ENCODE data around the gene LMO4. TPM values are rescaled to one million over a fixed set of nuclear protein-coding genes. Genes with fewer than 3 reads are reported as not detected.

LMO4 gene
- polyA plus RNA-seq (2013, experiment 1 of 2; ENCODE audit: insufficient read length), result 87.3 TPM
- polyA plus RNA-seq (2013, experiment 2 of 2; ENCODE audit: insufficient read length), result 53.9 TPM

- DNase-seq, result peak; percentile 99
Measured at GRCh38 chr1:87328272-87329050, at the start of gene LMO4. LMO4 (plus strand) TSS chr1:87328880; CDS start chr1:87332016, 3,136 bp downstream.

GRCh38 chr1:87279536-87279875, 49.2 kb upstream of the LMO4 start:
- DNase-seq, result no peak

GRCh38 chr1:87279966-87280535, 48.6 kb upstream of the LMO4 start:
- DNase-seq, result no peak

GRCh38 chr1:87284456-87285240, 44.0 kb upstream of the LMO4 start:
- DNase-seq, result peak; percentile 23

- peak; percentile 87 for DNase-seq
Measured at GRCh38 chr1:87291107-87291506, 37.6 kb upstream of the LMO4 start.

- peak; percentile 60 for DNase-seq
Measured at GRCh38 chr1:87292684-87293493, 35.8 kb upstream of the LMO4 start.

GRCh38 chr1:87294633-87295032, 34.0 kb upstream of the LMO4 start:
- no peak for DNase-seq

- no peak for DNase-seq
Measured at GRCh38 chr1:87295445-87296110, 33.1 kb upstream of the LMO4 start.

- DNase-seq, result no peak
Measured at GRCh38 chr1:87296206-87296605, 32.5 kb upstream of the LMO4 start.

- DNase-seq, result no peak
Measured at GRCh38 chr1:87299661-87300060, 29.0 kb upstream of the LMO4 start.

- no peak for DNase-seq
Measured at GRCh38 chr1:87300628-87301027, 28.1 kb upstream of the LMO4 start.

- DNase-seq, result no peak
Measured at GRCh38 chr1:87305151-87305550, 23.5 kb upstream of the LMO4 start.

- peak; percentile 8 for DNase-seq
Measured at GRCh38 chr1:87305762-87306161, 22.9 kb upstream of the LMO4 start.

GRCh38 chr1:87307306-87307705, 21.4 kb upstream of the LMO4 start:
- no peak for DNase-seq

GRCh38 chr1:87307931-87308330, 20.7 kb upstream of the LMO4 start:
- DNase-seq, result no peak

GRCh38 chr1:87314091-87314490, 14.6 kb upstream of the LMO4 start:
- no peak for DNase-seq

- no peak for DNase-seq
Measured at GRCh38 chr1:87318056-87318650, 10.5 kb upstream of the LMO4 start.

GRCh38 chr1:87318806-87319205, 9.9 kb upstream of the LMO4 start:
- DNase-seq, result no peak

GRCh38 chr1:87325982-87326738, 2.5 kb upstream of the LMO4 start:
- peak; percentile 41 for DNase-seq

- no peak for DNase-seq
Measured at GRCh38 chr1:87327376-87328271, 1.1 kb upstream of the LMO4 start.
